ENCODE measurements around the gene TENT4B.

TENT4B gene

DNA sequence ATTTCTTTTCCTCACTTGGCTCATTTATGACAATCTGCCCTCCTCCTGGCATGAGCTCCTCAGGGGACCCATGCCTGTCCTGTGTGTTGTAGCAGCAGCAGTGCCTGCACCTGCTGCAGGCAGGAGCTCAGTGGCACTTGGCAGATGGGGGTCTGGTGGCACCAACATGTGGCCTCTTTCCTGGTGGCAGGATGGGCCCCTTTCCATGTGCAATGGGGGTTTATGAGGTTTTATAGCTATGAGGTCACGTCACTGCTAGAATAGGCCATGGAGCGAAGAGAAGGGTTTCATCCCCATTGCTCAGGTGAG is 120.2 kb downstream of the TENT4B start:
- no peak for DNase-seq

DNA sequence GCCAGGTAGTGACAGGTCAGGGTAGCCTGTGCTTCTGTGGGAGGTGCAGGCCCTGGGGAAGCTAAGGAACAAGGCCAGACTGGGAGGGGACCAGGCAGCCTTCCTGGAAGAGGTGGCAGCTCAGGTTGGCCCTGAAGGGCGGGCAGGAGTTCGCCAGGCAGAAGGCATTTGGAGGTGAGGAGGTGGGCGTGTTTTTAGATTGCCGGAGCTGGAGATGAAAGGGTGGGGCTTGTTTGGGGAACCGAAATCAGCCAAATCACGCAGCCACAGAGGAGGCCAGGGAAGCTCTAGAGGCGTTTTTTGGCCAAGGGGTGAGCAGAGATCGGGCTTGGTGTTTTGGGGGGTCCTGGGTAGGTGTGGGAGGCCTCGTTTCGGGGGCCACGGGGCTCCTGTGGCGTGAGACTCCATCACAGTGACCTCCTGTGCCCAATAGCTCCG is 120.8 kb downstream of the TENT4B start:
- no peak for DNase-seq

GRCh38 chr16:50274326-50275097 is 121.4 kb downstream of the TENT4B start:
- no peak for DNase-seq

DNA sequence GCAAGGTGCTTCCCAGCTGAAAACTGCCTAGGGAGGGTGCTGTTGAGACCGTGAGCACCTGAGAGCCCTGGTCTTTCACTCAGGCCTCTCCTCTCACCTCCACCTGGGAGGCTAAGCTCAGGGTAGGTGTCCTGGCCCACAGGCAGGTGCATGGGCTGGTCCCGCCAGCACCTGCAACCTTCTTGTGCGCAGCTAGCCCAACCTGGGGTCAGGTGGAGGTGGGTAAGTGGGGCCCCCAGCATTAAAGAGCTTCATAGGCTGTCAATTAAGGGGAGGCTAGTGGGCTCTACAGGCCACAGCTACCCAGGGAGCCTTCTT is 122.0 kb downstream of the TENT4B start:
- no peak for DNase-seq

DNA sequence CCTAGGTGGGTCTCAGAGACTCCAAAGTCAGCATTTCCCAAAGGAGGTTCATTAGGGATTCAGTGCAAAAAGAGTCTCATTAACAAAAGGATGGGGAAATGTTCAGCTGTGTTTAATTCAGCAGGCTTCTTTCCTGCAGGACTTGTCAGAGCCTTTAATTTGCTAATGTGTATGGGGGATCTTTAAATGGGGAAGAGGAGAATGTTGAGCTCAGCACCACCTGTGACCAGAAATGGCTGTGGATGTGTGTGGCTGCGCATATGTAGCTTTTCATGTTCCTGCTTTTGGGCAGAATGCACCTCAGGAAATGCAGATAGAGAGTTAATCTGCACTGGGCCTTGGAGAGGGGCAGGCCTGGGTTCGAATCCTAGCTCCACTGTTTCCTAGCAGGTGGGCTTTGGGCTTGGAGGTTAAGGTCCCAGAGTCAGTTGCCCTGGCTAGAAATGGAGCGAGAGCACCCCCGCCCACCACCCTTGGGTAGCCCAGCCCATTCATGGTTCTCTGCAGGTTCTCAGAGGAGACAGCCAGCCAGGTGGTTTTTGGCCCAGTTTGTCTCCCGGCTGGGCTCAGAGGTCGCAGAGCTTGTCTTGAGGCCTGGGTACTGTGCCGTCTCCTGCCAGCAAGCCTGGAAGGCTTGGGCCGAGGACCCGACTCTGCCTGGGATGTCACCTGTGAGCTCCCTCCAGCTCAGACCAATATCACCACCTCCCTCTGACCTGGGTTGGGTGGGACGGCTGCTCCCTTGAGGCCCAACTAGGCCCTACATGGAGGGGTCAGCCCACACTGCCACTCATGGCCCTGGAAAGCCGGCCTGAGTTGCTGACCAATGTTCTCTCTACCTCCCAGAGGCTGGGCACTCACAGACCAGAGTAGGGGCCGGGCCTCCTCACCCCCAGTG is 122.6 kb downstream of the TENT4B start:
- no peak for DNase-seq

- DNase-seq: no peak
Measured at GRCh38 chr16:50276326-50276640, 123.2 kb downstream of the TENT4B start.

- no peak for DNase-seq
Measured at GRCh38 chr16:50276801-50277555, 123.9 kb downstream of the TENT4B start.

- no peak for DNase-seq
Measured at GRCh38 chr16:50278251-50278650, 125.1 kb downstream of the TENT4B start.

DNA sequence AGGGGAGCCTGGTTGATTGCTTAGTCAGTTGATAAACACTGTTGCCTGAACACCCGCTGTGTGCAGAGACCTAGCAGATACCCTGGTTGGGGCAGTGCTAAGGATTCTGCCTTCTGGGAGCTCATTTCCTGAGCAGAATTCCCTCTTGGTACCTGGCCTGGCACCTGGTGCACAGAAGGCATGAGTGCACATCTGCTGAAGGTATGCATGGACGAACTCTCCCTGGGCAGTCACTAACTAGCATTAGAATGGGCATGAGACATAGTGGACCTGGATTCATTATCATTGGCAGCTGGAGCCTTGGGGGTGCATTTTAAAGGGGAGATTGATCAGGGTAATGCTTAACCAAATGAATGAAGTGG is 126.4 kb downstream of the TENT4B start:
- no peak for DNase-seq

DNA sequence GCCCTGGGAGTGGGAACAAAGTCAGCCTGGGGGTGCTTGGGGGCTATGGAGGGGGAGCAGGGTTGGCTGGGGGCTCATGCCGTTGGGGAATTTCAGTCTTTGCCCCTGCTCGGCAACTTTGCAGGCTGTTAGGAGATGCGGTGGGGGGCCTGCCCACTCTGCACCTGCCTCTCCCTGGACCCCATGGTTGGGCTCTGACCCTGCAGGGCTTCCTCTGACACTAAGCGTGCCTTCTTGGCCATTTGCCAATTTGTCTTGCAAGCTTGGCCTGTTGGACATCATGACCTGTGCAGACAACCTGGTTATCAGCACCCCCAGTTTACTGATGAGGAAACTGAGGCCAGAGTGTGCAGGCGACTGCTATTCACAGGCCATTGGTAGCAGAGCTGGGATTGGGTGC is 127.8 kb downstream of the TENT4B start:
- DNase-seq: no peak

All from NCI-H1436 treated with DMSO at 0.1 percent for 48 hours (cell line).